ENCODE results near the gene IMPDH2.

IMPDH2 gene

GRCh38 chr3:49054344-49054862 is 25.2 kb upstream of the IMPDH2 start:
- no CpG with 5 or more reads among the region's 2 CpGs for WGBS (ENCODE audit: extremely low coverage, insufficient coverage, low lambda C conversion rate)
- H3K4ac ChIP-seq (ENCODE audit: low read depth, low read length): no peak overlapping the region

GRCh38 chr3:49053543-49053942 is 24.3 kb upstream of the IMPDH2 start:
- Histone ChIP-seq H3K27me3 (ENCODE audit: insufficient read depth, low read length, poor library complexity) (no peaks in the 10 kb centered on the region), H3K9ac (ENCODE audit: low read length) (no peak overlapping the region), H3K4me2 (ENCODE audit: low read length) (no peak overlapping the region), H3K23ac (ENCODE audit: low read length) (no peak overlapping the region), H2BK15ac (replicated peaks; ENCODE audit: low read depth) (no peak overlapping the region), H3K36me3 (ENCODE audit: control insufficient read depth, insufficient read depth, low read length) (peaks cover 24% of the 10 kb centered on the region), H3K4me3 (ENCODE audit: low read length) (no peak overlapping the region), H2BK5ac (ENCODE audit: low read length) (no peak overlapping the region), H3K79me2 (ENCODE audit: control insufficient read depth, insufficient read depth, low read length) (peaks cover 5% of the 10 kb centered on the region), H4K8ac (ENCODE audit: low read depth, low read length) (no peak overlapping the region), H4K5ac (ENCODE audit: low read length) (no peak overlapping the region), H3K27ac (ENCODE audit: low read depth, low read length) (no peak overlapping the region), H3K18ac (ENCODE audit: low read length) (no peak overlapping the region), H3K4ac (ENCODE audit: low read depth, low read length) (no peak overlapping the region), H2BK120ac (ENCODE audit: low read depth, low read length) (no peak overlapping the region), H3K4me1 (ENCODE audit: control insufficient read depth, low read depth, low read length) (no peaks in the 10 kb centered on the region), H3K56ac (ENCODE audit: low read length) (no peak overlapping the region), H2AK5ac (ENCODE audit: low read length) (no peak overlapping the region), H3K79me1 (ENCODE audit: low read length) (peaks cover 9% of the 10 kb centered on the region)
- no peak for DNase-seq
- WGBS (ENCODE audit: extremely low coverage, insufficient coverage, low lambda C conversion rate): no CpG with 5 or more reads among the region's 1 CpG

More at GRCh38 chr3:49054344-49054862, 25.2 kb upstream of the IMPDH2 start:
- H2BK5ac ChIP-seq (ENCODE audit: low read length): no peak overlapping the region
- H4K5ac ChIP-seq (ENCODE audit: low read length): no peak overlapping the region
- no peak overlapping the region for H3K23ac ChIP-seq (ENCODE audit: low read length)
- H3K4me2 ChIP-seq (ENCODE audit: low read length): no peak overlapping the region
- H3K4me1 ChIP-seq (ENCODE audit: control insufficient read depth, low read depth, low read length): no peaks in the 10 kb centered on the region
- H3K27me3 ChIP-seq (ENCODE audit: insufficient read depth, low read length, poor library complexity): no peaks in the 10 kb centered on the region
- no peak overlapping the region for H3K9ac ChIP-seq (ENCODE audit: low read length)
- H2BK120ac ChIP-seq (ENCODE audit: low read depth, low read length): no peak overlapping the region
- H3K36me3 ChIP-seq (ENCODE audit: control insufficient read depth, insufficient read depth, low read length): peaks cover 24% of the 10 kb centered on the region
- H3K18ac ChIP-seq (ENCODE audit: low read length): no peak overlapping the region
- no peak overlapping the region for H3K56ac ChIP-seq (ENCODE audit: low read length)
- peaks cover 9% of the 10 kb centered on the region for H3K79me1 ChIP-seq (ENCODE audit: low read length)
- peaks cover 5% of the 10 kb centered on the region for H3K79me2 ChIP-seq (ENCODE audit: control insufficient read depth, insufficient read depth, low read length)
- H3K4me3 ChIP-seq (ENCODE audit: low read length): no peak overlapping the region
- no peak overlapping the region for H4K8ac ChIP-seq (ENCODE audit: low read depth, low read length)
- no peak overlapping the region for H3K27ac ChIP-seq (ENCODE audit: low read depth, low read length)
- H2AK5ac ChIP-seq (ENCODE audit: low read length): no peak overlapping the region
- no peak overlapping the region for H2BK15ac ChIP-seq (replicated peaks; ENCODE audit: low read depth)
- no peak for DNase-seq

- Histone ChIP-seq H3K79me1 (ENCODE audit: low read length) (peaks cover 3% of the 10 kb centered on the region), H3K4me2 (ENCODE audit: low read length) (no peak overlapping the region), H4K8ac (ENCODE audit: low read depth, low read length) (no peak overlapping the region), H2BK120ac (ENCODE audit: low read depth, low read length) (no peak overlapping the region), H3K56ac (ENCODE audit: low read length) (no peak overlapping the region), H2BK15ac (replicated peaks; ENCODE audit: low read depth) (no peak overlapping the region), H4K5ac (ENCODE audit: low read length) (no peak overlapping the region), H2AK5ac (ENCODE audit: low read length) (no peak overlapping the region), H3K9ac (ENCODE audit: low read length) (no peak overlapping the region), H3K27me3 (ENCODE audit: insufficient read depth, low read length, poor library complexity) (no peaks in the 10 kb centered on the region), H3K18ac (ENCODE audit: low read length) (no peak overlapping the region), H3K27ac (ENCODE audit: low read depth, low read length) (no peak overlapping the region), H2BK5ac (ENCODE audit: low read length) (no peak overlapping the region), H3K4ac (ENCODE audit: low read depth, low read length) (no peak overlapping the region), H3K4me3 (ENCODE audit: low read length) (no peak overlapping the region), H3K36me3 (ENCODE audit: control insufficient read depth, insufficient read depth, low read length) (peaks cover 17% of the 10 kb centered on the region), H3K4me1 (ENCODE audit: control insufficient read depth, low read depth, low read length) (no peaks in the 10 kb centered on the region), H3K23ac (ENCODE audit: low read length) (no peak overlapping the region), H3K79me2 (ENCODE audit: control insufficient read depth, insufficient read depth, low read length) (no peaks in the 10 kb centered on the region)
- no CpG with 5 or more reads among the region's 3 CpGs for WGBS (ENCODE audit: extremely low coverage, insufficient coverage, low lambda C conversion rate)
- no peak for DNase-seq
Observed at GRCh38 chr3:49035281-49035680, 6.1 kb upstream of the IMPDH2 start.

GRCh38 chr3:49034650-49035049 is 5.5 kb upstream of the IMPDH2 start:
- WGBS (ENCODE audit: extremely low coverage, insufficient coverage, low lambda C conversion rate): no CpG with 5 or more reads among the region's 2 CpGs
- peaks cover 3% of the 10 kb centered on the region for H3K79me1 ChIP-seq (ENCODE audit: low read length)
- H3K27me3 ChIP-seq (ENCODE audit: insufficient read depth, low read length, poor library complexity): no peaks in the 10 kb centered on the region
- no peak overlapping the region for H3K4me2 ChIP-seq (ENCODE audit: low read length)
- no peak overlapping the region for H3K18ac ChIP-seq (ENCODE audit: low read length)
- H3K4me1 ChIP-seq (ENCODE audit: control insufficient read depth, low read depth, low read length): no peaks in the 10 kb centered on the region
- no peak for DNase-seq
- H3K56ac ChIP-seq (ENCODE audit: low read length): no peak overlapping the region
- no peak overlapping the region for H2BK120ac ChIP-seq (ENCODE audit: low read depth, low read length)
- no peak overlapping the region for H3K9ac ChIP-seq (ENCODE audit: low read length)
- peaks cover 17% of the 10 kb centered on the region for H3K36me3 ChIP-seq (ENCODE audit: control insufficient read depth, insufficient read depth, low read length)
- H4K8ac ChIP-seq (ENCODE audit: low read depth, low read length): no peak overlapping the region
- H4K5ac ChIP-seq (ENCODE audit: low read length): no peak overlapping the region
- no peak overlapping the region for H3K4me3 ChIP-seq (ENCODE audit: low read length)
- H3K23ac ChIP-seq (ENCODE audit: low read length): no peak overlapping the region
- no peak overlapping the region for H3K27ac ChIP-seq (ENCODE audit: low read depth, low read length)
- H3K4ac ChIP-seq (ENCODE audit: low read depth, low read length): no peak overlapping the region
- H2BK15ac ChIP-seq (replicated peaks; ENCODE audit: low read depth): no peak overlapping the region
- no peak overlapping the region for H2BK5ac ChIP-seq (ENCODE audit: low read length)
- no peaks in the 10 kb centered on the region for H3K79me2 ChIP-seq (ENCODE audit: control insufficient read depth, insufficient read depth, low read length)
- H2AK5ac ChIP-seq (ENCODE audit: low read length): no peak overlapping the region

- H3K4me1 ChIP-seq (ENCODE audit: control insufficient read depth, low read depth, low read length): peaks cover 6% of the 10 kb centered on the region
- H3K4ac ChIP-seq (ENCODE audit: low read depth, low read length): no peak overlapping the region
- no peaks in the 10 kb centered on the region for H3K27me3 ChIP-seq (ENCODE audit: insufficient read depth, low read length, poor library complexity)
- H4K5ac ChIP-seq (ENCODE audit: low read length): no peak overlapping the region
- no peak overlapping the region for H3K23ac ChIP-seq (ENCODE audit: low read length)
- H3K56ac ChIP-seq (ENCODE audit: low read length): no peak overlapping the region
- no peak overlapping the region for H4K8ac ChIP-seq (ENCODE audit: low read depth, low read length)
- H3K79me2 ChIP-seq (ENCODE audit: control insufficient read depth, insufficient read depth, low read length): peaks cover 6% of the 10 kb centered on the region
- no CpG with 5 or more reads among the region's 6 CpGs for WGBS (ENCODE audit: extremely low coverage, insufficient coverage, low lambda C conversion rate)
- no peak overlapping the region for H3K4me2 ChIP-seq (ENCODE audit: low read length)
- no peak overlapping the region for H2BK5ac ChIP-seq (ENCODE audit: low read length)
- no peak overlapping the region for H3K27ac ChIP-seq (ENCODE audit: low read depth, low read length)
- H3K9ac ChIP-seq (ENCODE audit: low read length): no peak overlapping the region
- H2BK120ac ChIP-seq (ENCODE audit: low read depth, low read length): no peak overlapping the region
- DNase-seq: no peak
- no peak overlapping the region for H2BK15ac ChIP-seq (replicated peaks; ENCODE audit: low read depth)
- H3K18ac ChIP-seq (ENCODE audit: low read length): no peak overlapping the region
- no peak overlapping the region for H3K4me3 ChIP-seq (ENCODE audit: low read length)
- peaks cover 12% of the 10 kb centered on the region for H3K79me1 ChIP-seq (ENCODE audit: low read length)
- H3K36me3 ChIP-seq (ENCODE audit: control insufficient read depth, insufficient read depth, low read length): peaks cover 17% of the 10 kb centered on the region
- H2AK5ac ChIP-seq (ENCODE audit: low read length): no peak overlapping the region
Observed at GRCh38 chr3:49032646-49033304, 3.6 kb upstream of the IMPDH2 start.

- Histone ChIP-seq H3K18ac (ENCODE audit: low read length) (no peak overlapping the region), H3K79me1 (ENCODE audit: low read length) (peaks cover 16% of the 10 kb centered on the region), H2BK120ac (ENCODE audit: low read depth, low read length) (no peak overlapping the region), H4K5ac (ENCODE audit: low read length) (no peak overlapping the region), H3K36me3 (ENCODE audit: control insufficient read depth, insufficient read depth, low read length) (peaks cover 27% of the 10 kb centered on the region), H3K27me3 (ENCODE audit: insufficient read depth, low read length, poor library complexity) (no peaks in the 10 kb centered on the region), H3K56ac (ENCODE audit: low read length) (no peak overlapping the region), H3K23ac (ENCODE audit: low read length) (no peak overlapping the region), H3K4me1 (ENCODE audit: control insufficient read depth, low read depth, low read length) (peaks cover 10% of the 10 kb centered on the region), H3K4me3 (ENCODE audit: low read length) (no peak overlapping the region), H3K9ac (ENCODE audit: low read length) (no peak overlapping the region), H3K79me2 (ENCODE audit: control insufficient read depth, insufficient read depth, low read length) (peaks cover 10% of the 10 kb centered on the region), H2BK15ac (replicated peaks; ENCODE audit: low read depth) (no peak overlapping the region), H3K4me2 (ENCODE audit: low read length) (no peak overlapping the region), H2BK5ac (ENCODE audit: low read length) (no peak overlapping the region), H2AK5ac (ENCODE audit: low read length) (no peak overlapping the region), H4K8ac (ENCODE audit: low read depth, low read length) (no peak overlapping the region), H3K4ac (ENCODE audit: low read depth, low read length) (no peak overlapping the region), H3K27ac (ENCODE audit: low read depth, low read length) (no peak overlapping the region)
- WGBS (ENCODE audit: extremely low coverage, insufficient coverage, low lambda C conversion rate): no CpG with 5 or more reads among the region's 6 CpGs
- no peak for DNase-seq
Observed at GRCh38 chr3:49030321-49030720, 1.1 kb upstream of the IMPDH2 start.

Measured in mesendoderm (in vitro differentiated cells).